ENCODE results near the gene TIMM22. TPM values are rescaled to one million over a fixed set of nuclear protein-coding genes. Genes with fewer than 3 reads are reported as not detected.

The TIMM22 gene
- total and polyA plus RNA-seq, 12 donors: 7.8 to 49.0 (median 15.2) TPM

DNA sequence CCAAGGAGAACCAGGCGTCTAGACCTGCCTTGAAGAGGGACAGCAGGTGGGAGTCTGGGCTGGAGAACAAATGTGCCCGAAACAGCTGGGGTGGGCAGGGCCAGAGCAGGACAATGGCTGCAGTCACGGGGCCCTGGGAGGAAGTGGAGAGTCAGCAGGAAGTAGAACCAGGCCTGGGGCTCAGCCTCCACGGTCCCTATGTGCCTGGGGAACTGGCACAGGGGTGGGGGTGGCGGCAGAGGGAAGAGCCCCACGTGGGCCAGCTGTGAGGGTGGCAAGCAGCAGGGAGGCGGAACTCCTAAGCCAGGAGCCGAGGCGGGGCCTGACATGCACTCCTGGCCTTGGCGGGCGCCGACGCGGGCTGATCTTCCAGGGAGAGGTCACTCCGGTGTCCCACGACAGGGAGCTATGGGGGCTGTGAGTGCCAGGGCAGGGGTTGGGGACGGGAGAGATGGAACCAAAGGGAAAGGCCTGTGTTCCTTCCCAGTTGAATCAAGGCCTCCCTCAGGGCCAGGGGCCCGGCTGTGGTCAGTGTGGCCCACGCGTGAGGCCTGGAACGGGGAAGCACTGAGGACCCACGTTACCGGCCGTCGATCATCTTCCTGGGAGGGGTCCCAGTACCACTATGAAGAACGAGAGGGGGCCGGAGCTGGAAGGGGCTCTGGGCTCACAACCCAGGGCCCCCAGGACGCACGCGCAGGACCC is 42.7 kb downstream of the TIMM22 start:
- peak overlapping the region; percentile 60 to 86 (median 73) for H3K27ac ChIP-seq
- no peaks in the 10 kb centered on the region for H3K36me3 ChIP-seq (replicated peaks in 1 of 2)
- no peaks in the 10 kb centered on the region for H3K9me3 ChIP-seq (replicated peaks in 1 of 3)
- no peaks in the 10 kb centered on the region for H3K27me3 ChIP-seq
- no peak overlapping the region for H3K4me3 ChIP-seq
- intact Hi-C loops (cut with DNase I): no loop called here
- peaks cover 14 to 18% of the 10 kb centered on the region in 2 donors for H3K4me1 ChIP-seq (replicated peaks in 1 of 2)
- peak; percentile 78 to 90 (median 85) for DNase-seq
- no peak for TF ChIP-seq POLR2A (IDR thresholded peaks at IDR 0.05)
- TF ChIP-seq, protein P1, sequence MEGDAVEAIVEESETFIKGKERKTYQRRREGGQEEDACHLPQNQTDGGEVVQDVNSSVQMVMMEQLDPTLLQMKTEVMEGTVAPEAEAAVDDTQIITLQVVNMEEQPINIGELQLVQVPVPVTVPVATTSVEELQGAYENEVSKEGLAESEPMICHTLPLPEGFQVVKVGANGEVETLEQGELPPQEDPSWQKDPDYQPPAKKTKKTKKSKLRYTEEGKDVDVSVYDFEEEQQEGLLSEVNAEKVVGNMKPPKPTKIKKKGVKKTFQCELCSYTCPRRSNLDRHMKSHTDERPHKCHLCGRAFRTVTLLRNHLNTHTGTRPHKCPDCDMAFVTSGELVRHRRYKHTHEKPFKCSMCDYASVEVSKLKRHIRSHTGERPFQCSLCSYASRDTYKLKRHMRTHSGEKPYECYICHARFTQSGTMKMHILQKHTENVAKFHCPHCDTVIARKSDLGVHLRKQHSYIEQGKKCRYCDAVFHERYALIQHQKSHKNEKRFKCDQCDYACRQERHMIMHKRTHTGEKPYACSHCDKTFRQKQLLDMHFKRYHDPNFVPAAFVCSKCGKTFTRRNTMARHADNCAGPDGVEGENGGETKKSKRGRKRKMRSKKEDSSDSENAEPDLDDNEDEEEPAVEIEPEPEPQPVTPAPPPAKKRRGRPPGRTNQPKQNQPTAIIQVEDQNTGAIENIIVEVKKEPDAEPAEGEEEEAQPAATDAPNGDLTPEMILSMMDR (IDR thresholded peaks at IDR 0.05): no peak
- WGBS, 4 donors: 32 to 49% (median 39%) methylated on average over 16 to 30 of the region's 30 CpGs

DNA sequence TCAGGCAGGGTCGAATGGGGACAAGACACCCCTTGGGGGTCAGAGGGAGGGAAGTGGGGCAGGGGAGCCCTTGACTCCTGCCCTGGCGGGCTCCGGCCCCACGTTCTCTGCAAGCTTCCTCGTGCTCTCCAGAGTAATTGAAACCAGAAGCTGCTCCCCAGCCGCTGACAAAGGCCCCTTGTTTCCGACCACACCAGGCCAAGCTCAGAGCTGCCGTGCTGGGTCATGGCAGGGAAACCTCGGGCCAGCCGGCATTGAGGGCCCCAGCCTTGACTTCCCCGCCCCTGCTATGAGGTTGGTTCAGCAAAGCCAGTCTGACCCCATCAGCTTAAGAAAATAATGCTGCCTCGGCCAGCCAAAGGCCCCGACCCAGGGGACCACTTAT is 43.3 kb downstream of the TIMM22 start:
- peaks cover 14 to 18% of the 10 kb centered on the region in 2 donors for H3K4me1 ChIP-seq (replicated peaks in 1 of 2)
- intact Hi-C loops (cut with DNase I): no loop called here
- WGBS, 4 donors: 49 to 69% (median 56%) methylated on average over 12 to 13 of the region's 13 CpGs
- H3K27ac ChIP-seq: peak overlapping the region in 4 of 5 donors; percentile 72 to 86 (median 78)
- H3K36me3 ChIP-seq (replicated peaks in 1 of 2): no peaks in the 10 kb centered on the region
- no peaks in the 10 kb centered on the region for H3K9me3 ChIP-seq (replicated peaks in 1 of 3)
- DNase-seq: peak in 1 of 7 donors; percentile 36
- TF ChIP-seq, protein P1 (IDR thresholded peaks at IDR 0.05): no peak
- TF ChIP-seq POLR2A (IDR thresholded peaks at IDR 0.05): no peak
- no peak overlapping the region for H3K4me3 ChIP-seq
- H3K27me3 ChIP-seq: no peaks in the 10 kb centered on the region

DNA sequence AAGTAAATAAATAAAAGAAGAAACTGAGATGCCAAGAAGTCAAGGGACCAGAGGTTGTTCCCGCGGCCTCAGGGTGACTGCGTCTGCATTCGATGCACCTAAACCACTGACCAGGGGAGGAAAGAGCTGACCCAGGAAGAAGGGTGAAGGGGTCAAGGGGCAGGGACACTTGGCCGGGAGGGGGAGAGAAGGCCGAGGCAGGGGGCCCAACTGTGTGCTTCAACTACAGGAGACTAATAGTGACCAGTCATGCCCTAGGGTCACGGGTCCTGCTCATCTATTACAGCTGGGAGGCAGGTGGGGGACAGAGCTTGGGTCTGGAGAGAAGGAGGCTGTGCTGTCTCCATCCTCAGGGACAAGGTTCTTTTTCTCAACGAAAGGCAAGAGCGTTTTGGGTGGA is 44.8 kb downstream of the TIMM22 start:
- H3K27ac ChIP-seq: no peak overlapping the region

DNA sequence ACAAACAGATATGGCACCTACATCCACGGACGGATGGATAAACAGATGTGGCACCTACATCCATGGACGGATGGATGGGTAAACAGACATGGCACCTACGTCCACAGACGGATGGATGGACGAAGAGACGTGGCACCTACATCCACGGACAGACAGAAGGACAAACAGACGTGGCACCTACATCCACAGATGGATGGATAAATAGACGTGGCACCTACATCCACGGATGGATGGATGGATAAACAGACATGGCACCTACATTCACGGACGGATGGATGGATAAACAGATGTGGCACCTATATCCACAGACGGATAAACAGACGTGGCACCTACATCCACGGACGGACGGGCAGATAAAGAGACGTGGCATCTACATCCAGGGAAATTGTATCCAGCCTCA is 45.6 kb downstream of the TIMM22 start:
- H3K9me3 ChIP-seq (replicated peaks in 1 of 3): no peaks in the 10 kb centered on the region
- TF ChIP-seq, protein P1 (IDR thresholded peaks at IDR 0.05): no peak
- no peak for TF ChIP-seq POLR2A (IDR thresholded peaks at IDR 0.05)
- H3K36me3 ChIP-seq (replicated peaks in 1 of 2): peaks cover 0 to 9% of the 10 kb centered on the region in 2 donors
- intact Hi-C loops (cut with DNase I): no loop called here
- H3K27me3 ChIP-seq: no peaks in the 10 kb centered on the region
- H3K27ac ChIP-seq: no peak overlapping the region
- 83 to 96% (median 92%) methylated on average over 19 of the region's 19 CpGs for WGBS, 4 donors
- no peak overlapping the region for H3K4me3 ChIP-seq
- DNase-seq: no peak
- peaks cover 14 to 18% of the 10 kb centered on the region in 2 donors for H3K4me1 ChIP-seq (replicated peaks in 1 of 2)

More for the DNA sequence above, 44.8 kb downstream of the TIMM22 start:
- H3K4me3 ChIP-seq: no peak overlapping the region
- no peaks in the 10 kb centered on the region for H3K9me3 ChIP-seq (replicated peaks in 1 of 3)
- WGBS, 4 donors: 80 to 90% (median 87%) methylated on average over 9 of the region's 9 CpGs
- no peak for DNase-seq
- TF ChIP-seq, protein P1 (IDR thresholded peaks at IDR 0.05): no peak
- no peak for TF ChIP-seq POLR2A (IDR thresholded peaks at IDR 0.05)
- H3K27me3 ChIP-seq: no peaks in the 10 kb centered on the region
- peaks cover 14 to 18% of the 10 kb centered on the region in 2 donors for H3K4me1 ChIP-seq (replicated peaks in 1 of 2)
- peaks cover 0 to 5% of the 10 kb centered on the region in 2 donors for H3K36me3 ChIP-seq (replicated peaks in 1 of 2)
- intact Hi-C loops (cut with DNase I): no loop called here

All from adrenal gland (tissue), 12 donors.